ENCODE measurements around the gene USP12. TPM values are rescaled to one million over a fixed set of nuclear protein-coding genes. Genes with fewer than 3 reads are reported as not detected.

USP12 gene
- total RNA-seq, 1 donor from 2014 or later: 30.5 TPM

- H3K27me3 Mint-ChIP-seq (ENCODE audit: low read depth, unreplicated experiment): no peaks in the 10 kb centered on the region
Observed at GRCh38 chr13:27199211-27199610, 27.6 kb upstream of the USP12 start.

GRCh38 chr13:27194895-27195764, 23.5 kb upstream of the USP12 start:
- Histone ChIP-seq H3K4me3 (ENCODE audit: insufficient read depth, low read depth, low read length) (peak overlapping the region; percentile 34), H3K9me3 (ENCODE audit: insufficient read depth, low read depth, low read length) (no peaks in the 10 kb centered on the region), H3K79me2 (ENCODE audit: insufficient read depth, low read length) (no peaks in the 10 kb centered on the region), H3K9ac (ENCODE audit: low read length) (peak overlapping the region; percentile 30), H4K20me1 (ENCODE audit: insufficient read depth, low read length) (no peaks in the 10 kb centered on the region), H3K27me3 (ENCODE audit: insufficient read depth, low read length) (no peaks in the 10 kb centered on the region), H3K4me2 (ENCODE audit: low read length) (peak overlapping the region; percentile 64), H3K27ac (ENCODE audit: low read depth, low read length) (peak overlapping the region; percentile 73), H3K4me1 (ENCODE audit: insufficient read depth, low read length) (peaks cover 16% of the 10 kb centered on the region), H2AFZ (ENCODE audit: low read depth, low read length) (no peak overlapping the region), H3K36me3 (ENCODE audit: insufficient read depth, low read length) (no peaks in the 10 kb centered on the region)
- FAIRE-seq (peak; percentile 83), DNase-seq (ENCODE audit: low read depth) (peak; percentile 95)
- Mint-ChIP-seq H3K4me1 (ENCODE audit: low read depth, unreplicated experiment) (peaks cover 7% of the 10 kb centered on the region), H3K4me3 (ENCODE audit: unreplicated experiment) (peak overlapping the region; percentile 4), H3K27ac (ENCODE audit: unreplicated experiment) (no peak overlapping the region), H3K36me3 (ENCODE audit: low read depth, unreplicated experiment) (no peaks in the 10 kb centered on the region), H3K9me3 (ENCODE audit: unreplicated experiment) (peaks cover 1% of the 10 kb centered on the region), H3K27me3 (ENCODE audit: low read depth, unreplicated experiment) (no peaks in the 10 kb centered on the region)
- TF ChIP-seq CTCF (IDR thresholded peaks at IDR 0.05; ENCODE audit: insufficient read depth, low read depth, low read length) (no peak), EZH2 (IDR thresholded peaks at IDR 0.05; ENCODE audit: insufficient read depth, low read length) (no peak)

More at GRCh38 chr13:27199211-27199610, 27.6 kb upstream of the USP12 start:
- H3K27ac ChIP-seq (ENCODE audit: low read depth, low read length): no peak overlapping the region
- DNase-seq (ENCODE audit: low read depth): no peak
- no peaks in the 10 kb centered on the region for H4K20me1 ChIP-seq (ENCODE audit: insufficient read depth, low read length)
- no peak overlapping the region for H3K4me3 Mint-ChIP-seq (ENCODE audit: unreplicated experiment)
- H3K9me3 Mint-ChIP-seq (ENCODE audit: unreplicated experiment): peaks cover 1% of the 10 kb centered on the region
- H3K4me1 ChIP-seq (ENCODE audit: insufficient read depth, low read length): peaks cover 14% of the 10 kb centered on the region
- no peak for FAIRE-seq
- peaks cover 5% of the 10 kb centered on the region for H3K36me3 Mint-ChIP-seq (ENCODE audit: low read depth, unreplicated experiment)
- no peak overlapping the region for H3K4me2 ChIP-seq (ENCODE audit: low read length)
- H2AFZ ChIP-seq (ENCODE audit: low read depth, low read length): no peak overlapping the region
- no peak for TF ChIP-seq EZH2 (IDR thresholded peaks at IDR 0.05; ENCODE audit: insufficient read depth, low read length)
- TF ChIP-seq CTCF (IDR thresholded peaks at IDR 0.05; ENCODE audit: insufficient read depth, low read depth, low read length): no peak
- H3K4me1 Mint-ChIP-seq (ENCODE audit: low read depth, unreplicated experiment): peaks cover 7% of the 10 kb centered on the region
- no peak overlapping the region for H3K4me3 ChIP-seq (ENCODE audit: insufficient read depth, low read depth, low read length)
- no peak overlapping the region for H3K9ac ChIP-seq (ENCODE audit: low read length)
- no peaks in the 10 kb centered on the region for H3K36me3 ChIP-seq (ENCODE audit: insufficient read depth, low read length)
- H3K27me3 ChIP-seq (ENCODE audit: insufficient read depth, low read length): no peaks in the 10 kb centered on the region
- no peaks in the 10 kb centered on the region for H3K79me2 ChIP-seq (ENCODE audit: insufficient read depth, low read length)
- no peak overlapping the region for H3K27ac Mint-ChIP-seq (ENCODE audit: unreplicated experiment)
- no peaks in the 10 kb centered on the region for H3K9me3 ChIP-seq (ENCODE audit: insufficient read depth, low read depth, low read length)

- H3K27ac Mint-ChIP-seq (ENCODE audit: unreplicated experiment): peak overlapping the region; percentile 34
- H3K27me3 ChIP-seq (ENCODE audit: insufficient read depth, low read length): no peaks in the 10 kb centered on the region
- H3K9me3 ChIP-seq (ENCODE audit: insufficient read depth, low read depth, low read length): no peaks in the 10 kb centered on the region
- H3K27me3 Mint-ChIP-seq (ENCODE audit: low read depth, unreplicated experiment): no peaks in the 10 kb centered on the region
- no peaks in the 10 kb centered on the region for H3K79me2 ChIP-seq (ENCODE audit: insufficient read depth, low read length)
- H3K9ac ChIP-seq (ENCODE audit: low read length): no peak overlapping the region
- DNase-seq (ENCODE audit: low read depth) (no peak), FAIRE-seq (no peak)
- no peaks in the 10 kb centered on the region for H3K36me3 Mint-ChIP-seq (ENCODE audit: low read depth, unreplicated experiment)
- H3K27ac ChIP-seq (ENCODE audit: low read depth, low read length): peak overlapping the region; percentile 73
- no peak overlapping the region for H3K4me3 Mint-ChIP-seq (ENCODE audit: unreplicated experiment)
- H3K36me3 ChIP-seq (ENCODE audit: insufficient read depth, low read length): no peaks in the 10 kb centered on the region
- TF ChIP-seq EZH2 (IDR thresholded peaks at IDR 0.05; ENCODE audit: insufficient read depth, low read length) (no peak), CTCF (IDR thresholded peaks at IDR 0.05; ENCODE audit: insufficient read depth, low read depth, low read length) (no peak)
- H3K4me2 ChIP-seq (ENCODE audit: low read length): peak overlapping the region; percentile 64
- peaks cover 1% of the 10 kb centered on the region for H3K9me3 Mint-ChIP-seq (ENCODE audit: unreplicated experiment)
- no peak overlapping the region for H3K4me3 ChIP-seq (ENCODE audit: insufficient read depth, low read depth, low read length)
- peaks cover 7% of the 10 kb centered on the region for H3K4me1 Mint-ChIP-seq (ENCODE audit: low read depth, unreplicated experiment)
- H2AFZ ChIP-seq (ENCODE audit: low read depth, low read length): peak overlapping the region; percentile 38
- H4K20me1 ChIP-seq (ENCODE audit: insufficient read depth, low read length): no peaks in the 10 kb centered on the region
- peaks cover 16% of the 10 kb centered on the region for H3K4me1 ChIP-seq (ENCODE audit: insufficient read depth, low read length)
Observed at GRCh38 chr13:27194209-27194608, 22.6 kb upstream of the USP12 start.

Data from astrocyte (in vitro differentiated cells and primary cell).